SIG-M5 (cell line): ENCODE results near the gene STX7.

ENCODE experiments used
- DNase-seq: peaks from one replicate; lab custom pipeline; 2025; lab: John Stamatoyannopoulos, UW

The STX7 gene

GRCh38 chr6:132412656-132413498 lies 100.0 kb downstream of the STX7 start:
- no peak for DNase-seq

GRCh38 chr6:132411296-132411695 lies 101.6 kb downstream of the STX7 start:
- DNase-seq = no peak

- no peak for DNase-seq
Observed at GRCh38 chr6:132410830-132411229, 102.1 kb downstream of the STX7 start.

- DNase-seq = no peak
Observed at GRCh38 chr6:132405143-132405915, 107.6 kb downstream of the STX7 start.

GRCh38 chr6:132404736-132405135 lies 108.2 kb downstream of the STX7 start:
- no peak for DNase-seq

- DNase-seq = no peak
Observed at GRCh38 chr6:132404330-132404729, 108.6 kb downstream of the STX7 start.

- no peak for DNase-seq
Observed at GRCh38 chr6:132401618-132402285, 111.2 kb downstream of the STX7 start.

GRCh38 chr6:132400883-132401617 lies 111.9 kb downstream of the STX7 start, which contains the start of gene MOXD1:
Gene MOXD1 (minus strand): TSS chr6:132401475. CDS start chr6:132401426, 49 bp downstream.
- DNase-seq = no peak

- no peak for DNase-seq
Observed at GRCh38 chr6:132400555-132400882, 112.4 kb downstream of the STX7 start.

GRCh38 chr6:132399376-132400074 lies 113.4 kb downstream of the STX7 start:
- no peak for DNase-seq
